GM23338 (cell line): ENCODE measurements around the gene CFL2. TPM values are rescaled to one million over a fixed set of nuclear protein-coding genes. Genes with fewer than 3 reads are reported as not detected.
A peak's percentile ranks its signal among the peaks of the same experiment; 100 is the strongest.

Experiments
- ATAC-seq: fragments of 200-7000 bp; cut with Tn5 transposase; 3 replicates; pipeline ENCODE4 v1.9.1; 2020
- DNase-seq: peaks from one replicate; pipeline ENCODE4 v3.0.0-alpha.2; 2015; ENCODE audit warnings: low spot score
- H2AFZ ChIP-seq: fragments of 200-600 bp; sonication (generic); 2 replicates; pipeline ENCODE4 v1.8.0; 2016; ENCODE audit warnings: antibody characterized with exemption, mild to moderate bottlenecking, moderate library complexity
- H3F3A ChIP-seq: fragments of 200-600 bp; sonication (generic); replicated peaks from 2 replicates; pipeline ENCODE4 v1.8.0; 2017; ENCODE audit warnings: antibody characterized with exemption, mixed run types, low read depth
- H3K27ac ChIP-seq: fragments of 200-600 bp; sonication (generic); 2 replicates; pipeline ENCODE4 v1.6.1; 2016; ENCODE audit warnings: low read depth
- H3K27me3 ChIP-seq: fragments of 200-600 bp; sonication (generic); 2 replicates; pipeline ENCODE4 v1.8.0; 2016; ENCODE audit warnings: mild to moderate bottlenecking, mixed run types, moderate library complexity; ENCODE audit not compliant: insufficient read depth
- H3K36me3 ChIP-seq: fragments of 200-600 bp; sonication (generic); 2 replicates; pipeline ENCODE4 v1.8.0; 2016; ENCODE audit warnings: mild to moderate bottlenecking; ENCODE audit not compliant: insufficient read depth
- H3K4me1 ChIP-seq: fragments of 200-600 bp; sonication (generic); 2 replicates; pipeline ENCODE4 v1.8.0; 2016; ENCODE audit warnings: mild to moderate bottlenecking, moderate library complexity; ENCODE audit not compliant: insufficient read depth
- H3K4me2 ChIP-seq: fragments of 200-600 bp; sonication (generic); 2 replicates; pipeline ENCODE4 v1.7.1; 2017; ENCODE audit warnings: mixed run types
- H3K4me3 ChIP-seq: fragments of 200-600 bp; sonication (generic); 2 replicates; pipeline ENCODE4 v1.6.1; 2016; ENCODE audit warnings: mixed run types
- H3K79me2 ChIP-seq: fragments of 200-600 bp; sonication (generic); replicated peaks from 2 replicates; pipeline ENCODE4 v1.8.0; 2017; ENCODE audit warnings: mild to moderate bottlenecking; ENCODE audit not compliant: insufficient read depth
- H3K9me2 ChIP-seq: fragments of 200-600 bp; sonication (generic); 2 replicates; pipeline ENCODE4 v1.8.0; 2017; ENCODE audit not compliant: insufficient read depth
- H4K20me1 ChIP-seq: fragments of 200-600 bp; sonication (generic); replicated peaks from 2 replicates; pipeline ENCODE4 v1.8.0; 2017; ENCODE audit warnings: mild to moderate bottlenecking; ENCODE audit not compliant: insufficient read depth
- H3K27ac Mint-ChIP-seq: 2 replicates; pipeline ENCODE4 v1.8.0; 2020; ENCODE audit warnings: inconsistent platforms, mild to moderate bottlenecking, moderate library complexity, mixed read lengths
- H3K27me3 Mint-ChIP-seq: 3 replicates; pipeline ENCODE4 v1.8.0; 2022; ENCODE audit warnings: low read depth, mild to moderate bottlenecking, moderate library complexity, mixed read lengths, inconsistent platforms; ENCODE audit not compliant: insufficient read depth, poor library complexity
- H3K36me3 Mint-ChIP-seq: 3 replicates; pipeline ENCODE4 v1.8.0; 2021; ENCODE audit warnings: low read depth, mild to moderate bottlenecking, inconsistent platforms, moderate library complexity, mixed read lengths
- H3K4me1 Mint-ChIP-seq: 3 replicates; pipeline ENCODE4 v1.8.0; 2020; ENCODE audit warnings: mild to moderate bottlenecking, inconsistent platforms, mixed read lengths
- H3K4me3 Mint-ChIP-seq: 3 replicates; pipeline ENCODE4 v1.8.0; 2021; ENCODE audit warnings: moderate library complexity, mild to moderate bottlenecking, inconsistent platforms, mixed read lengths
- H3K9me3 Mint-ChIP-seq: 3 replicates; pipeline ENCODE4 v1.8.0; 2020; ENCODE audit warnings: moderate library complexity, mild to moderate bottlenecking, inconsistent platforms, mixed read lengths
- JUNB ChIP-seq: IDR thresholded peaks from one replicate; pipeline ENCODE4 v1.6.1; 2016; ENCODE audit warnings: antibody characterized with exemption; ENCODE audit not compliant: unreplicated experiment
- ZNF114 ChIP-seq: fragments of 250-450 bp; sonication (Bioruptor Pico); IDR thresholded peaks from 2 replicates; pipeline ENCODE4 v1.5.0; 2020; ENCODE audit warnings: mild to moderate bottlenecking, moderate library complexity
- ZNF331 ChIP-seq: fragments of 250-450 bp; sonication (Bioruptor Pico); IDR thresholded peaks from 2 replicates; pipeline ENCODE4 v1.5.0; 2020; ENCODE audit warnings: low read depth, mild to moderate bottlenecking, moderate library complexity
- polyA plus RNA-seq: library from polyadenylated mRNA; unstranded; fragments of >200 nt; fragmentation: Nextera tagmentation; extraction: Ambion mirVana; gene quantifications from 2 replicates; pipeline ENCODE4 v1.2.1, GENCODE V29; 2016
- total RNA-seq: library from RNA; depleted of rRNA; stranded (reverse); fragments of >200 nt; shearing (Covaris generic); gene quantifications from 2 replicates; pipeline ENCODE4 v1.2.3, GENCODE V29; 2014
- TF ChIP-seq, protein P1 (sequence below), 2 experiments: fragments of 200-600 bp in 1 of 2; sonication (generic) in 1 of 2; conservative IDR thresholded peaks; 2 replicates each; pipeline versions ENCODE4 v1.5.1 to v1.6.1; 2016 to 2017; ENCODE audit warnings: antibody characterized with exemption in 2 of 2, low read depth in 2 of 2, mild to moderate bottlenecking in 2 of 2, moderate library complexity in 1 of 2
- TF ChIP-seq, protein P2 (sequence below): fragments of 250-450 bp; sonication (Bioruptor Pico); IDR thresholded peaks from 2 replicates; pipeline ENCODE4 v1.5.0; 2020; ENCODE audit warnings: mild to moderate bottlenecking, moderate library complexity

Gene CFL2
- total and polyA plus RNA-seq, 2 experiments from 2014 or later: 10.9 to 14.8 TPM

- TF ChIP-seq, protein P1, sequence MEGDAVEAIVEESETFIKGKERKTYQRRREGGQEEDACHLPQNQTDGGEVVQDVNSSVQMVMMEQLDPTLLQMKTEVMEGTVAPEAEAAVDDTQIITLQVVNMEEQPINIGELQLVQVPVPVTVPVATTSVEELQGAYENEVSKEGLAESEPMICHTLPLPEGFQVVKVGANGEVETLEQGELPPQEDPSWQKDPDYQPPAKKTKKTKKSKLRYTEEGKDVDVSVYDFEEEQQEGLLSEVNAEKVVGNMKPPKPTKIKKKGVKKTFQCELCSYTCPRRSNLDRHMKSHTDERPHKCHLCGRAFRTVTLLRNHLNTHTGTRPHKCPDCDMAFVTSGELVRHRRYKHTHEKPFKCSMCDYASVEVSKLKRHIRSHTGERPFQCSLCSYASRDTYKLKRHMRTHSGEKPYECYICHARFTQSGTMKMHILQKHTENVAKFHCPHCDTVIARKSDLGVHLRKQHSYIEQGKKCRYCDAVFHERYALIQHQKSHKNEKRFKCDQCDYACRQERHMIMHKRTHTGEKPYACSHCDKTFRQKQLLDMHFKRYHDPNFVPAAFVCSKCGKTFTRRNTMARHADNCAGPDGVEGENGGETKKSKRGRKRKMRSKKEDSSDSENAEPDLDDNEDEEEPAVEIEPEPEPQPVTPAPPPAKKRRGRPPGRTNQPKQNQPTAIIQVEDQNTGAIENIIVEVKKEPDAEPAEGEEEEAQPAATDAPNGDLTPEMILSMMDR (conservative IDR thresholded peaks at IDR 0.05; ENCODE audit: low read depth in 2 of 2): no peak
- TF ChIP-seq ZNF114 (CRISPR knock-in tag): no peak
- TF ChIP-seq, protein P2, sequence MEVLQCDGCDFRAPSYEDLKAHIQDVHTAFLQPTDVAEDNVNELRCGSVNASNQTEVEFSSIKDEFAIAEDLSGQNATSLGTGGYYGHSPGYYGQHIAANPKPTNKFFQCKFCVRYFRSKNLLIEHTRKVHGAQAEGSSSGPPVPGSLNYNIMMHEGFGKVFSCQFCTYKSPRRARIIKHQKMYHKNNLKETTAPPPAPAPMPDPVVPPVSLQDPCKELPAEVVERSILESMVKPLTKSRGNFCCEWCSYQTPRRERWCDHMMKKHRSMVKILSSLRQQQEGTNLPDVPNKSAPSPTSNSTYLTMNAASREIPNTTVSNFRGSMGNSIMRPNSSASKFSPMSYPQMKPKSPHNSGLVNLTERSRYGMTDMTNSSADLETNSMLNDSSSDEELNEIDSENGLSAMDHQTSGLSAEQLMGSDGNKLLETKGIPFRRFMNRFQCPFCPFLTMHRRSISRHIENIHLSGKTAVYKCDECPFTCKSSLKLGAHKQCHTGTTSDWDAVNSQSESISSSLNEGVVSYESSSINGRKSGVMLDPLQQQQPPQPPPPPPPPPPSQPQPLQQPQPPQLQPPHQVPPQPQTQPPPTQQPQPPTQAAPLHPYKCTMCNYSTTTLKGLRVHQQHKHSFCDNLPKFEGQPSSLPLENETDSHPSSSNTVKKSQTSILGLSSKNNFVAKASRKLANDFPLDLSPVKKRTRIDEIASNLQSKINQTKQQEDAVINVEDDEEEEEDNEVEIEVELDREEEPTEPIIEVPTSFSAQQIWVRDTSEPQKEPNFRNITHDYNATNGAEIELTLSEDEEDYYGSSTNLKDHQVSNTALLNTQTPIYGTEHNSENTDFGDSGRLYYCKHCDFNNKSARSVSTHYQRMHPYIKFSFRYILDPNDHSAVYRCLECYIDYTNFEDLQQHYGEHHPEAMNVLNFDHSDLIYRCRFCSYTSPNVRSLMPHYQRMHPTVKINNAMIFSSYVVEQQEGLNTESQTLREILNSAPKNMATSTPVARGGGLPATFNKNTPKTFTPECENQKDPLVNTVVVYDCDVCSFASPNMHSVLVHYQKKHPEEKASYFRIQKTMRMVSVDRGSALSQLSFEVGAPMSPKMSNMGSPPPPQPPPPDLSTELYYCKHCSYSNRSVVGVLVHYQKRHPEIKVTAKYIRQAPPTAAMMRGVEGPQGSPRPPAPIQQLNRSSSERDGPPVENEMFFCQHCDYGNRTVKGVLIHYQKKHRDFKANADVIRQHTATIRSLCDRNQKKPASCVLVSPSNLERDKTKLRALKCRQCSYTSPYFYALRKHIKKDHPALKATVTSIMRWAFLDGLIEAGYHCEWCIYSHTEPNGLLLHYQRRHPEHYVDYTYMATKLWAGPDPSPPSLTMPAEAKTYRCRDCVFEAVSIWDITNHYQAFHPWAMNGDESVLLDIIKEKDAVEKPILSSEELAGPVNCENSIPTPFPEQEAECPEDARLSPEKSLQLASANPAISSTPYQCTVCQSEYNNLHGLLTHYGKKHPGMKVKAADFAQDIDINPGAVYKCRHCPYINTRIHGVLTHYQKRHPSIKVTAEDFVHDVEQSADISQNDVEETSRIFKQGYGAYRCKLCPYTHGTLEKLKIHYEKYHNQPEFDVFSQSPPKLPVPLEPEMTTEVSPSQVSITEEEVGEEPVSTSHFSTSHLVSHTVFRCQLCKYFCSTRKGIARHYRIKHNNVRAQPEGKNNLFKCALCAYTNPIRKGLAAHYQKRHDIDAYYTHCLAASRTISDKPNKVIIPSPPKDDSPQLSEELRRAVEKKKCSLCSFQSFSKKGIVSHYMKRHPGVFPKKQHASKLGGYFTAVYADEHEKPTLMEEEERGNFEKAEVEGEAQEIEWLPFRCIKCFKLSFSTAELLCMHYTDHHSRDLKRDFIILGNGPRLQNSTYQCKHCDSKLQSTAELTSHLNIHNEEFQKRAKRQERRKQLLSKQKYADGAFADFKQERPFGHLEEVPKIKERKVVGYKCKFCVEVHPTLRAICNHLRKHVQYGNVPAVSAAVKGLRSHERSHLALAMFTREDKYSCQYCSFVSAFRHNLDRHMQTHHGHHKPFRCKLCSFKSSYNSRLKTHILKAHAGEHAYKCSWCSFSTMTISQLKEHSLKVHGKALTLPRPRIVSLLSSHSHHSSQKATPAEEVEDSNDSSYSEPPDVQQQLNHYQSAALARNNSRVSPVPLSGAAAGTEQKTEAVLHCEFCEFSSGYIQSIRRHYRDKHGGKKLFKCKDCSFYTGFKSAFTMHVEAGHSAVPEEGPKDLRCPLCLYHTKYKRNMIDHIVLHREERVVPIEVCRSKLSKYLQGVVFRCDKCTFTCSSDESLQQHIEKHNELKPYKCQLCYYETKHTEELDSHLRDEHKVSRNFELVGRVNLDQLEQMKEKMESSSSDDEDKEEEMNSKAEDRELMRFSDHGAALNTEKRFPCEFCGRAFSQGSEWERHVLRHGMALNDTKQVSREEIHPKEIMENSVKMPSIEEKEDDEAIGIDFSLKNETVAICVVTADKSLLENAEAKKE (CRISPR knock-in tag): no peak
- TF ChIP-seq JUNB: no peak
- no peak for TF ChIP-seq ZNF331
Measured at GRCh38 chr14:34718750-34719304, 4.4 kb upstream of the CFL2 start (continued).

DNA sequence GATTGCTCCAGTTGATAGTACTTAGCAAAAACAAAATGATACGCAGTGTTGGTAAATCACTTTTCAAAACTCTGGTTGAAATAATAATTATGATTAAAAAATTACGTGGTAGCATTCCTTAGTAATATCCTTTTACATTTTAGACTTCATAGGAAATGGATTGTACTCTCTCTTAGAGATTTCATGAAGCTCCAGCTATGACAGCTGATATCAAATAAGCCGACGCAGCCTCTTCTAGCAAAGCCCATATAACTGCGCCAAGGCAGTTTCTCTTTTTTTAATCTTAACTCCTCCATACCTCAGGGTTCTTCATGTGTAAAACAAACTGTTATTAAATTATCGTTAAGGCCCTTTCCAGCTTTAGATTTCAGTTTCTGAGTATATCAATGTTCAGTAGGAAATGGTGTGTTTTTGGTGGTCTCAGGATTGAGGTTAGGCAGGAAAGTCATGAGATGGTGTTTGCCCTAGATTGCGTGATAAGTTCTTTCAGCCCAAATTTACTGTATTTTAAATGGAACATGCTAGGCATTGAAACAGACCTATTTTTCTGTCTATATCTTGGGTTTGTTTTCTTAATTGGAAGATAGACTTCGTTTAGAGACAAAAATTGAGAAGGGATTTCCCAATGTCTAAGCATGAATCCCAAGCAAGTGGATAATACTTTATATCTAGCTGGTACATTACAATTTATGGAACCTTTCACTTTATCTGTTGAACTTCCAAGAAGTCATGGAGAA is 902 bp upstream of the CFL2 start:
- H3K36me3 Mint-ChIP-seq: peaks cover 12% of the 10 kb centered on the region
- no peaks in the 10 kb centered on the region for H3K9me3 Mint-ChIP-seq
- 0 out of 2 replicates have a peak, but pooled peaks cover 5% of the 10 kb centered on the region for H3K36me3 ChIP-seq
- H3K27me3 Mint-ChIP-seq: peaks cover 8% of the 10 kb centered on the region
- H4K20me1 ChIP-seq: no peaks in the 10 kb centered on the region
- H3K4me2 ChIP-seq: peak overlapping the region; percentile 92
- peak overlapping the region; percentile 95 for H3K4me3 ChIP-seq
- peaks cover 12% of the 10 kb centered on the region for H3K27me3 ChIP-seq
- peaks cover 13% of the 10 kb centered on the region; the same call in 1 of the 2 replicates for H3K79me2 ChIP-seq
- H3F3A ChIP-seq: no peaks in the 10 kb centered on the region
- H3K4me1 ChIP-seq: peaks cover 10% of the 10 kb centered on the region; the same call in 1 of the 2 replicates
- H3K27ac Mint-ChIP-seq: no peak overlapping the region
- no peak for DNase-seq
- no peak for ATAC-seq
- no peaks in the 10 kb centered on the region for H3K9me2 ChIP-seq
- no peak overlapping the region for H3K27ac ChIP-seq
- H3K4me1 Mint-ChIP-seq: peaks cover 8% of the 10 kb centered on the region; the same call in 2 of the 3 replicates
- H2AFZ ChIP-seq: peak overlapping the region; percentile 52; the same call in 1 of the 2 replicates
- TF ChIP-seq JUNB: no peak
- TF ChIP-seq ZNF114 (CRISPR knock-in tag): no peak
- peak overlapping the region; percentile 73 for H3K4me3 Mint-ChIP-seq
